ENCODE results near the gene MINDY3. TPM values are rescaled to one million over a fixed set of nuclear protein-coding genes. Genes with fewer than 3 reads are reported as not detected.

MINDY3 gene
- total RNA-seq, 6 experiments from 2014 or later: 25.2 to 31.4 (median 28.4) TPM

DNA sequence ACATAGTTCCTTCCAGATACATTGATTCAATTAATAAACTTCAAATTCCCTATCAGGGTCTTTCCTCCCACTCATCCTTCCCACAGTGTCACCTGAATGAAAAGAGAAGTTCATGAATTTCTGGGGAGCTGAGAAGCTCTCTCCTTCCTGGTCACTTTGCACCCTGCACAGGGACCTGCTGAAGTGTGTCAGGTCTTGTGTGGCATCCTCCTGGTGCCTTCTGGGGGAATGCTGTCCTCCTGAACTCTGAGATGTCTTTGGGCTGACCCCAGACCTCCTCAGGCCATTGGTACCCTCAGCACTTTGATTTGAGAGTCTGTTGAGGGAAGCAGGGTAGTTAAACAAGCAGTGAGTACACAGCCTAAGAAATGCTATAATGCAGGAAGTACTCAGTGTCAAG is 101.0 kb downstream of the MINDY3 start:
- no peak overlapping the region for H3K4me3 Mint-ChIP-seq
- TF ChIP-seq, protein P1, sequence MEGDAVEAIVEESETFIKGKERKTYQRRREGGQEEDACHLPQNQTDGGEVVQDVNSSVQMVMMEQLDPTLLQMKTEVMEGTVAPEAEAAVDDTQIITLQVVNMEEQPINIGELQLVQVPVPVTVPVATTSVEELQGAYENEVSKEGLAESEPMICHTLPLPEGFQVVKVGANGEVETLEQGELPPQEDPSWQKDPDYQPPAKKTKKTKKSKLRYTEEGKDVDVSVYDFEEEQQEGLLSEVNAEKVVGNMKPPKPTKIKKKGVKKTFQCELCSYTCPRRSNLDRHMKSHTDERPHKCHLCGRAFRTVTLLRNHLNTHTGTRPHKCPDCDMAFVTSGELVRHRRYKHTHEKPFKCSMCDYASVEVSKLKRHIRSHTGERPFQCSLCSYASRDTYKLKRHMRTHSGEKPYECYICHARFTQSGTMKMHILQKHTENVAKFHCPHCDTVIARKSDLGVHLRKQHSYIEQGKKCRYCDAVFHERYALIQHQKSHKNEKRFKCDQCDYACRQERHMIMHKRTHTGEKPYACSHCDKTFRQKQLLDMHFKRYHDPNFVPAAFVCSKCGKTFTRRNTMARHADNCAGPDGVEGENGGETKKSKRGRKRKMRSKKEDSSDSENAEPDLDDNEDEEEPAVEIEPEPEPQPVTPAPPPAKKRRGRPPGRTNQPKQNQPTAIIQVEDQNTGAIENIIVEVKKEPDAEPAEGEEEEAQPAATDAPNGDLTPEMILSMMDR (IDR thresholded peaks at IDR 0.05): no peak
- H3K36me3 Mint-ChIP-seq (ENCODE audit: low read depth): no peaks in the 10 kb centered on the region
- H3K4me1 Mint-ChIP-seq (ENCODE audit: low read depth): no peaks in the 10 kb centered on the region
- H3K27me3 Mint-ChIP-seq (ENCODE audit: insufficient read depth): peaks cover 23% of the 10 kb centered on the region
- no peaks in the 10 kb centered on the region for H3K9me3 Mint-ChIP-seq
- DNase-seq: no peak
- no peak overlapping the region for H3K27ac Mint-ChIP-seq

DNA sequence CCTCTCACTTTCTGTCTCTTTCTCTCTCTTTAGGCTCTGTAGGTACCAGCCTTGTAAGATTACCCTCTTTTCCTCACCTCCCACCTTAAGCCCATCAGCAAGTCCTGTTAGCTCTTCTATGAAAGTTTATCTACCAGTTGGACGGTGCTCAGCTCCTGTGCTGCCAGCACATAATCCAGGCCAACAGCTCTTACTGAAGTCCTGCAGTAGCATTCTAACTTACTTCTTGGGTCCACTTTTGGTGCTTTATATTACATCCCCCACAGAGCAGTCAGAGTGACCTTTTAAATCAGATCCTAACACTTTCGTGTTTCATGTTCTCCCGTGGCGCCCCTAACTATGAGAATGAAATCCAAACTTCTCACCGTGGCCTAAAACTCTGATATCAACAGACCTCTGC is 101.7 kb downstream of the MINDY3 start:
- TF ChIP-seq, protein P1 (IDR thresholded peaks at IDR 0.05): no peak
- H3K27ac Mint-ChIP-seq: no peak overlapping the region
- peaks cover 21% of the 10 kb centered on the region for H3K27me3 Mint-ChIP-seq (ENCODE audit: insufficient read depth)
- no peaks in the 10 kb centered on the region for H3K4me1 Mint-ChIP-seq (ENCODE audit: low read depth)
- no peaks in the 10 kb centered on the region for H3K9me3 Mint-ChIP-seq
- H3K4me3 Mint-ChIP-seq: no peak overlapping the region
- no peaks in the 10 kb centered on the region for H3K36me3 Mint-ChIP-seq (ENCODE audit: low read depth)
- DNase-seq: no peak

DNA sequence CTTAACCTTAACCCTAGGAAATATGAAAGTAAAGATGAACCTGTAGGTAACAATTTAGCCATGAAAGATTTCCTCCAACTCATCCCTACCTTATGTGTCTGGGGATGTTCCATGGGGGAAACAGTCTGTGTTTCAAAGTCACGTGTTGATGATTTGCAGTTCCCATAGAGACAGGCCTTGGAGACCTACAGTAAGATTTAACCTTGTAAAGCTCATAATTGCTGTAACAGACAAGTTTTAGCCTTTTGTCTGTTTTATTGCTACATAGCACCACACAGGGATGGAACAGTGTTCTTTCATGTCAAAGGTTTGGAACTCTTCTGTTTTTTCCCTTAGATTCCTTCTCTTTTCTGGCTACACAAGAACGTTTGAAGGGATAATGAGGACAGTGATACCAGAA is 105.4 kb downstream of the MINDY3 start:
- Mint-ChIP-seq H3K27ac (no peak overlapping the region), H3K9me3 (no peaks in the 10 kb centered on the region), H3K4me3 (no peak overlapping the region), H3K4me1 (ENCODE audit: low read depth) (no peaks in the 10 kb centered on the region), H3K36me3 (ENCODE audit: low read depth) (no peaks in the 10 kb centered on the region), H3K27me3 (ENCODE audit: insufficient read depth) (peaks cover 20% of the 10 kb centered on the region)
- TF ChIP-seq, protein P1 (IDR thresholded peaks at IDR 0.05): no peak
- DNase-seq: no peak

DNA sequence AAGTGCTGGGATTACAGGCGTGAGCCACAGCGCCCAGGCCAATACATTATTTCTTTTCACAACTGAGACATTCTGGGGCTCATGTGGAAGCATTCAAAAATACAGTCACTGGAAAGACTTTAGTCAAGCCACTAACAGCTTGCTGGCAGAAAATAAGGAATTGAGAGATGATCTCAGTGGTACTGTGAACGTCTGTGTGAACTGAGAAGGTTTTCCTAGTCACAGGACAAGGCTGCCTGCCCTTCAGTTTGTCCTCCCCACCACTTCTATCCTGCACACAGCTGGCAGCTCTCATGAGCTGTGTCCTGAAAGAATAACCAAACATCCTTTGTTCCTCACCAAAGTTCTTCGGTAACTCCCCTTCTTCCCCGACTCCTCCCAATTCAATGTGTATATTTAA is 109.3 kb downstream of the MINDY3 start:
- H3K4me3 Mint-ChIP-seq: no peak overlapping the region
- peaks cover 6% of the 10 kb centered on the region for H3K27me3 Mint-ChIP-seq (ENCODE audit: insufficient read depth)
- TF ChIP-seq, protein P1 (IDR thresholded peaks at IDR 0.05): no peak
- H3K4me1 Mint-ChIP-seq (ENCODE audit: low read depth): no peaks in the 10 kb centered on the region
- no peak overlapping the region for H3K27ac Mint-ChIP-seq
- H3K9me3 Mint-ChIP-seq: no peaks in the 10 kb centered on the region
- no peak for DNase-seq
- no peaks in the 10 kb centered on the region for H3K36me3 Mint-ChIP-seq (ENCODE audit: low read depth)

DNA sequence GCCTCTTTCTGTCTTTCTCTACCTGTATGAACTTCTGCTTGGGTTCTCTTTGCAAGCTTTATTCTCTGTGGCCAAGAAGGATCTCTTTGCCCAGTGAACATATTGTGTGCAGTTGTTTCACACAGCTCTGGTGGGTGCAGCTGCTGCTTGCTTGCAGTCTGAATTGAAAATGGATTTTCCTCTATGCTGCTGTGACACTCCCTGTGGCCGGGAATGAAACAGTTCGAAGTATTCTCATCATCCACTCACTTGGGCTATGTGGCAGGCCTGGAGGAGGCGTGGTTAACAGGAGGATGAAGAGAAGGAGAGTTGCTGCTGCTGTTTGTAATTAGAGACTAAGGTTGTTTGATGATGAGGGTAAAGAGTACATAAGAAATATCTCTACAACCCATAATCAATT is 112.2 kb downstream of the MINDY3 start:
- peaks cover 10% of the 10 kb centered on the region for H3K27me3 Mint-ChIP-seq (ENCODE audit: insufficient read depth)
- peak; percentile 1 for DNase-seq
- no peaks in the 10 kb centered on the region for H3K4me1 Mint-ChIP-seq (ENCODE audit: low read depth)
- H3K27ac Mint-ChIP-seq: no peak overlapping the region
- TF ChIP-seq, protein P1 (IDR thresholded peaks at IDR 0.05): no peak
- no peak overlapping the region for H3K4me3 Mint-ChIP-seq
- no peaks in the 10 kb centered on the region for H3K9me3 Mint-ChIP-seq
- H3K36me3 Mint-ChIP-seq (ENCODE audit: low read depth): no peaks in the 10 kb centered on the region

DNA sequence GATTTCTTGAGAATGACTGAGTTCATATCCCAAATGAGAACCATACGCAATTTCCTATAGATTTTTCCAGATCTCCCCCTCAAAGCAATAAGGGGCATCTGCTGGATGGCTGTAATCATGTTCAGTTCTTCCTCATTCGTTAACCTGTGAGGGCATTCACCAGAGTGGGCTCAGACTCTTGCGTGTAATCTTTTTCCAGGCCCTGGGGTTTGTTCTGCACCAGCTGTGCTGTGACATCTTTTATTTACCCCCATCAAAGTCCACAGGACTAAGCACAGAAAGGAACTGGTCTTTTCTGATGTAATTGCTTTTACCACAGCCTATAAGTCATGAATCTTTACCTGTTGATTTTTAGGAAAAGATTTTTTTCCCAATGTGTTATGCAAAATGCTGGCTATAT is 112.7 kb downstream of the MINDY3 start:
- TF ChIP-seq, protein P1 (IDR thresholded peaks at IDR 0.05): no peak
- H3K27ac Mint-ChIP-seq: no peak overlapping the region
- DNase-seq: no peak
- no peaks in the 10 kb centered on the region for H3K36me3 Mint-ChIP-seq (ENCODE audit: low read depth)
- H3K4me1 Mint-ChIP-seq (ENCODE audit: low read depth): no peaks in the 10 kb centered on the region
- H3K9me3 Mint-ChIP-seq: no peaks in the 10 kb centered on the region
- H3K4me3 Mint-ChIP-seq: no peak overlapping the region
- peaks cover 8% of the 10 kb centered on the region for H3K27me3 Mint-ChIP-seq (ENCODE audit: insufficient read depth)
